Lung (tissue), 12 donors: ENCODE results near the gene TTC17. TPM values are rescaled to one million over a fixed set of nuclear protein-coding genes. Genes with fewer than 3 reads are reported as not detected.
"Not testable (repeated sequence)": the region's sequence is repeated elsewhere in the genome, so short reads cannot be mapped to it uniquely, and the experiment has no call there.

Experiments used
- ATAC-seq: fragments of 200-7000 bp; cut with Tn5 transposase; one replicate; pipeline ENCODE4 v1.9.1; 2020; ENCODE audit warnings: moderate number of reproducible peaks; ENCODE audit not compliant: insufficient read depth, low FRiP score
- DNase-seq, 3 donors: peaks; one replicate each; pipeline ENCODE4 v3.0.0-alpha.2; 2013 to 2017
- H3K27ac ChIP-seq, 2 donors: one replicate each; pipeline ENCODE4 v1.5.1; 2013; ENCODE audit warnings: mild to moderate bottlenecking in 2 of 2, moderate library complexity in 2 of 2, control low read depth in 1 of 2, inconsistent platforms in 1 of 2, low read depth in 1 of 2, low read length in 1 of 2
- H3K27me3 ChIP-seq, 3 donors: one replicate each; pipeline ENCODE4 v1.5.1; 2013; ENCODE audit warnings: low read length in 2 of 3; ENCODE audit not compliant: control insufficient read depth in 3 of 3, insufficient read depth in 3 of 3
- H3K36me3 ChIP-seq, 4 donors: one replicate each; pipeline ENCODE4 v1.5.1; 2013; ENCODE audit warnings: low read length in 4 of 4, mild to moderate bottlenecking in 1 of 4, moderate library complexity in 1 of 4; ENCODE audit not compliant: control insufficient read depth in 4 of 4, insufficient read depth in 4 of 4
- H3K4me1 ChIP-seq, 5 donors: one replicate each; pipeline ENCODE4 v1.5.1; 2013; ENCODE audit warnings: low read length in 5 of 5, mild to moderate bottlenecking in 2 of 5, moderate library complexity in 1 of 5; ENCODE audit not compliant: control insufficient read depth in 5 of 5, insufficient read depth in 5 of 5
- H3K4me3 ChIP-seq: one replicate; pipeline ENCODE4 v1.5.1; 2013; ENCODE audit warnings: mild to moderate bottlenecking, control low read depth, moderate library complexity
- H3K9ac ChIP-seq, 2 donors: one replicate each; pipeline ENCODE4 v1.5.1; 2013; ENCODE audit warnings: low read length in 2 of 2, control low read depth in 1 of 2; ENCODE audit not compliant: insufficient read depth in 1 of 2
- H3K9me3 ChIP-seq, 4 donors: one replicate each; pipeline ENCODE4 v1.5.1; 2013; ENCODE audit warnings: low read length in 3 of 4, mild to moderate bottlenecking in 1 of 4, moderate library complexity in 1 of 4; ENCODE audit not compliant: control insufficient read depth in 4 of 4, insufficient read depth in 3 of 4
- WGBS, 2 donors: extraction: QIAGEN DNeasy Blood & Tissue Kit; methylation state at CpG; one replicate each; pipeline ENCODE4 v1.1.7; 2013; 5-methylcytosine and 5-hydroxymethylcytosine counted together
- polyA plus RNA-seq, 2 donors: library from polyadenylated mRNA; stranded (reverse); fragments of 200-250 nt; gene quantifications; one replicate each; pipeline ENCODE4 v1.2.1, GENCODE V29; 2013
- total RNA-seq, 2 donors: library from RNA; depleted of rRNA in 1 of 2; stranded (reverse); fragments of >200 nt in 1 of 2; gene quantifications; one replicate each; pipeline ENCODE4 v1.2.1, GENCODE V29; 2014 to 2021
- TF ChIP-seq, protein P1 (sequence below): IDR thresholded peaks from 2 replicates; pipeline ENCODE4 v1.5.1; 2012; ENCODE audit warnings: mild to moderate bottlenecking; ENCODE audit errors: control extremely low read depth, extremely low read depth
- donor health status: control.
- donor health status: control.
- donor health status: Bipolar disorder and iron deficiency.
- donor health status: healthy.
- donor health status: DM: yes; HTN: yes; CAD: no.

The TTC17 gene
- total and polyA plus RNA-seq, 4 donors: 30.7 to 218 (median 55.5) TPM

DNA sequence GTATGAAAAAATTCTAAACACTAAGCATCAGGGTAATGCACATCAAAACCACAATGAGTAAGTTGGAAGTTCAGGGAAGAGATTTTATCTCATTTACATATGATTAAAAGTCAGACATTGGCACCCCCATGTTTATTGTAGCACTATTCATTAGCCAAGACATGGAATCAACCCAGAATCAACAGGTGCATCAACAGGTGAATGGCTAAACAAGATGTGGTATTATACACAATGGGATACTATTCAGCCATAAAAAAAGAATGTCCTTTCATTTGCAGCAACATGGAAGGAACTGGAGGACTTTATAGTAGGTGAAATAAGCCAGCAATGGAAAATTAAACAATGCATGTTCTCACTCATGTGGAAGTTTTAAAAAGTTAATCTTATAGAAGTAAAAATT, 17.6 kb upstream of the TTC17 start:
- Histone ChIP-seq H3K27ac (no peak overlapping the region), H3K36me3 (peaks cover 7 to 29% (median 21%) of the 10 kb centered on the region in 4 donors), H3K27me3 (no peaks in the 10 kb centered on the region), H3K4me3 (no peak overlapping the region), H3K4me1 (no peaks in the 10 kb centered on the region), H3K9me3 (no peaks in the 10 kb centered on the region), H3K9ac (no peak overlapping the region)
- no peak for DNase-seq
- TF ChIP-seq, protein P1, sequence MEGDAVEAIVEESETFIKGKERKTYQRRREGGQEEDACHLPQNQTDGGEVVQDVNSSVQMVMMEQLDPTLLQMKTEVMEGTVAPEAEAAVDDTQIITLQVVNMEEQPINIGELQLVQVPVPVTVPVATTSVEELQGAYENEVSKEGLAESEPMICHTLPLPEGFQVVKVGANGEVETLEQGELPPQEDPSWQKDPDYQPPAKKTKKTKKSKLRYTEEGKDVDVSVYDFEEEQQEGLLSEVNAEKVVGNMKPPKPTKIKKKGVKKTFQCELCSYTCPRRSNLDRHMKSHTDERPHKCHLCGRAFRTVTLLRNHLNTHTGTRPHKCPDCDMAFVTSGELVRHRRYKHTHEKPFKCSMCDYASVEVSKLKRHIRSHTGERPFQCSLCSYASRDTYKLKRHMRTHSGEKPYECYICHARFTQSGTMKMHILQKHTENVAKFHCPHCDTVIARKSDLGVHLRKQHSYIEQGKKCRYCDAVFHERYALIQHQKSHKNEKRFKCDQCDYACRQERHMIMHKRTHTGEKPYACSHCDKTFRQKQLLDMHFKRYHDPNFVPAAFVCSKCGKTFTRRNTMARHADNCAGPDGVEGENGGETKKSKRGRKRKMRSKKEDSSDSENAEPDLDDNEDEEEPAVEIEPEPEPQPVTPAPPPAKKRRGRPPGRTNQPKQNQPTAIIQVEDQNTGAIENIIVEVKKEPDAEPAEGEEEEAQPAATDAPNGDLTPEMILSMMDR: no peak
- no peak for ATAC-seq

DNA sequence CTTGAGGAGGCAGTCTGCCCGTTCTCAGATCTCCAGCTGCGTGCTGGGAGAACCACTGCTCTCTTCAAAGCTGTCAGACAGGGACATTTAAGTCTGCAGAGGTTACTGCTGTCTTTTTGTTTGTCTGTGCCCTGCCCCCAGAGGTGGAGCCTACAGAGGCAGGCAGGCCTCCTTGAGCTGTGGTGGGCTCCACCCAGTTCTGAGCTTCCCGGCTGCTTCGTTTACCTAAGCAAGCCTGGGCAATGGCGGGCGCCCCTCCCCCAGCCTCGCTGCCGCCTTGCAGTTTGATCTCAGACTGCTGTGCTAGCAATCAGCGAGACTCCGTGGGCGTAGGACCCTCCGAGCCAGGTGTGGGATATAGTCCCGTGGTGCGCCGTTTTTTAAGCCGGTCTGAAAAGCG, 7.3 kb upstream of the TTC17 start:
- not testable (repeated sequence) for H3K36me3 ChIP-seq, H3K4me3 ChIP-seq, DNase-seq, ATAC-seq, H3K4me1 ChIP-seq, H3K9me3 ChIP-seq, H3K27me3 ChIP-seq, H3K27ac ChIP-seq, H3K9ac ChIP-seq
- WGBS, 2 donors: 30 to 37% methylated on average over 2 to 6 of the region's 17 CpGs

DNA sequence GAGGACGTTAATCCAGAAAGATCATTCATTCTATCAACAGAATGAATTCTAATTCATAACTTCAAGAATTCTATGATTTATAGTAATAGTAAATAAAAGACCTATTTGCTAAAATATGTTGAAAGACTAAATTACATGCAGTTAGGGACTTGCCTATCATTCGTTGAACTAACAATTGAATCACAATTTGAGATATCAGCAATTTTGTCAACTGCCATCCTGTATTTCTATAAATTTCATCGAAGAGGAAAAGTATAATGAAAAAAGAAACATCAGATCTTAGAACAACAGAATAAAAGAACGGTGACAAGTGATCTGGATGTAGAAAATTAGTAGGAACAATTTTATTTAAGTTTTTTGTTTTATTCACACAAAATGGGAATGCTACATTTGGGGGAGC, 4.4 kb upstream of the TTC17 start:
- no peak for ATAC-seq

DNA sequence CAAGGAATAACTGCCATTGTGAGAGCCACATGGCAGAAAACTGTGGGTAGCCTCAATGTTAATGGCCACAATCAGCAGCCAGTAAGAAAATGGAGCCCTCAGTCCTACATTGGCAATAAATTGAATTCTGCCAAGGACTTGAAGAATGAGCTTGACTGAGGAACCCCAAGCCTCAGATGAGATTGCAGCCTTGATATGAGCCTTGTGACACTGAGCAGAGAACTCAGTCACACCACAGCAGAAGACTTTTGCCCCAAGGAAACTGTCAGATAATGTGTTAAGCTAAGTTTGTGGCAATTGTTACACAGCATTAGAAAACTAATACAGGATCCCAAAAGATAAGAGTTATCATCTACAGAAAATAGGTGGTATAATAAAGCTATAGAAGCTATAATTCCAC, 2.4 kb upstream of the TTC17 start:
- TF ChIP-seq, protein P1: no peak

More for the DNA sequence above, 4.4 kb upstream of the TTC17 start:
- DNase-seq: no peak
- 94 to 95% methylated on average over 4 of the region's 4 CpGs for WGBS, 2 donors
- no peaks in the 10 kb centered on the region for H3K27me3 ChIP-seq
- H3K9ac ChIP-seq: no peak overlapping the region
- no peak overlapping the region for H3K4me3 ChIP-seq
- no peaks in the 10 kb centered on the region for H3K36me3 ChIP-seq
- no peak overlapping the region for H3K27ac ChIP-seq
- no peaks in the 10 kb centered on the region for H3K9me3 ChIP-seq
- TF ChIP-seq, protein P1: no peak
- H3K4me1 ChIP-seq: peaks cover 0 to 8% (median 0%) of the 10 kb centered on the region in 5 donors

More for the DNA sequence above, 2.4 kb upstream of the TTC17 start:
- peaks cover 0 to 25% (median 7%) of the 10 kb centered on the region in 5 donors for H3K4me1 ChIP-seq
- H3K9me3 ChIP-seq: no peaks in the 10 kb centered on the region
- H3K27me3 ChIP-seq: no peaks in the 10 kb centered on the region
- no peak overlapping the region for H3K4me3 ChIP-seq
- DNase-seq (no peak), ATAC-seq (no peak)
- H3K27ac ChIP-seq: no peak overlapping the region
- H3K36me3 ChIP-seq: no peaks in the 10 kb centered on the region
- H3K9ac ChIP-seq: no peak overlapping the region
